Hematopoietic multipotent progenitor cell treated with erythropoietin and hydrocortisone succinate and interleukin-3 and kit ligand, for 4 days (in vitro differentiated cells): ENCODE results near the gene CDK11B.
"Not testable (repeated sequence)": the region's sequence is repeated elsewhere in the genome, so short reads cannot be mapped to it uniquely, and the experiment has no call there.

ENCODE experiments used
- DNase-seq: peaks from one replicate; pipeline ENCODE4 v3.0.0-alpha.2; 2015

CDK11B gene

DNA sequence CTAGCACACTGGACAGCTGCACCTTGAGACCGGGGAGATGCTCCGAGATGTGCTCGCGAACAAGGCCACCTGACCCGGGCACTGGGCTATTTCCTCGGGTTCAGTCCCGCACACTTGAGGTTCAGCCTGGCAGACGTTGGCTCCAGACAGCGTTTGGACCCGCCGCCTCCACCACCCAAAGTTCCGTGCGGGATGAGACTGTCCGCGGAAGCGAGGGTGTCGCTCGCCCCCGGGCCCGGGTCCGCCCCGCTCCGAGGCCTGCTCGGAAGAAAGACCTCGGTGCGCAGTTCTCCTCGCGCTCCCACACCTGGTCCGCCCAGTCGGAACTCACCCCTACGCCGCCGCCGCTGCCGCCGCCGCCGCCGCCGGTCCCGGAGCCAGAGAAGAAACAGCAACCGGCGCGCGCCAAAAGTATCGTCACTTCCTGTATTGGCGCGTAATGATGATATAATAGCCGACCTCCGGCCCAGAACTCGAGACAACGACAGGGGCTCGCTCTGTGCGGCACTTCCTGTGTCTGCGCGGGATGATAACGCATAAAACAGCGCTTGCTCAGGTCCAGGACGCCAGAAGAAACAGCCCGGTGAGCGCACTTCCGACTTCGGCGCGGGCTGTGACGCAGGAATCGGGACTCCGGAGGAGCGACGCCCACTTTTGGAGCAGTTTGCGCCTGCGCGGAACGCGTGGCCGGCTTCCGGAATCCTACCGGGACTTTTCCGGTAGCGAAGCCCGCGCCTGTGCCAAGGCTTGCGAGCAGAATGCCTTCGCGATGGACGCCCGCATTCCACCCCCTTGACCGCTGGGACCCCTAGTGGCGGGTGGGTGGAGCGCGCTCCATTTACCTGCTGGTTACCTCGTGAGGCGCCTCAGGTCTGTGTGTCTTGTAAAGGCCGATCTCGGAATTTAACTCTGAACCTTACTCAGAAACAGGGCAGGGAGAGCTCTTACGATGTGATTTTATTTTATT, at the start of gene CDK11B:
Gene CDK11B (minus strand): TSS at position 422 of the 967 bp plus-strand sequence. CDS start 1,519 bp downstream, outside the sequence.
- DNase-seq: peak; percentile 98

GRCh38 chr1:1707897-1708296, 49.1 kb upstream of the CDK11B start:
- DNase-seq: not testable (repeated sequence)

GRCh38 chr1:1707241-1707640, 48.4 kb upstream of the CDK11B start:
- DNase-seq: not testable (repeated sequence)

DNA sequence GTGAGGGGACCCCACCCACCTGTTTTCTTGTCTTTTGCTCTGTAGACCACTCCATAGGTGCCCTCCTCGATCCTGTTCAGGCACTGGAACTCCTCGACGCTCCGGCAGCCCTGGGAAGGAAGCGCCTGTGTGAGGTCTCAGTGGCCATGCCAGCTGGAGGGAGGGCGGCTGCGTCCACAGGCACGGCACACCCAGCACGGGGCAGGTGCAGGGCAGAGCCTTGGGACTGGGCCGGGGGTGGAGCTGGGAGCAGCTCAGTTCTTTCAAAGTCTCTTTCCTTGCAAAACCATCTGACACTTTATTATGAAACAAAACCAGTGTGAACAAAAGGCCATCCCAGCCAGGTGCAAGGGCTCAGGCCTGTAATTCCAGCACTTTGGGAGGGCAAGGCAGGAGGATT, 46.8 kb upstream of the CDK11B start:
- not testable (repeated sequence) for DNase-seq

GRCh38 chr1:1704284-1704957, 45.6 kb upstream of the CDK11B start:
- not testable (repeated sequence) for DNase-seq

DNA sequence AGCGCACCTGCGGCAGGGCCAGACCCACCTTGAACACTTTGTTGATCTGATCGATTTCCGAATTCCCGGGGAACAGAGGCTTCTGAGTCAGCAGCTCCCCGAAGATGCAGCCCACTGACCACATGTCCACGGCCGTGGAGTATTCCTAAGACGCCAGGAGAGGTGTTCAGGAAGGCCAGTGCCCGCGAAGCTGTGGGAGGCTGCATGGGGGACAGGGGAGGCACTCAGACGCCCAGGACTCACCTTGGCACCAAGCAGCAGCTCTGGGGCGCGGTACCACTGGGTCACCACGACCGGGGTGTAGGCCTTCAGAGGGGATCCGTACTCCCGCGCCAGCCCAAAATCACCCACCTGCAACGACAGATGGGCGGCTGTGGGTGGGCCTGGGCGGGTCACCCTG, 45.0 kb upstream of the CDK11B start:
- no peak for DNase-seq

GRCh38 chr1:1702506-1702905, 43.7 kb upstream of the CDK11B start:
- DNase-seq: not testable (repeated sequence)

DNA sequence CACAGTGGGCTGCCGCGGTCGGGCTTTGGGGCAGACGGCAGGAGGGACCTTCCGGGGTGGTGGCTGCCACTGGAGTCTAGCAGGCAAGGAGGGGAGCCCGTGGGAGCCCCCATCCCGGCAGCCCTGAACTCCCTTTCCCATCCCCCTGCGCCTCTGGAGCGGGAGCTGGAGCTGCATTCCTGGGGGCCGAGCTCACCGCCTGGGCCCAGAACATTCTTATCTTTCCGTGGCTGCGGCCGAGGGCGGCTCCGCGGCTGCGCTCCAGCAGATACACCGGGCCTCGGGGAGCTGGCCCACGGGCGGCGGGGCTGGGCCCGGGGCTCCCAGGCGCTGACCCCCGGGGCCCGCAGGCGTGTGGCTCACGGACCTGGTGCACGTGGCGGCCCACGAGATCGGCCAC, 41.8 kb upstream of the CDK11B start:
- not testable (repeated sequence) for DNase-seq

DNA sequence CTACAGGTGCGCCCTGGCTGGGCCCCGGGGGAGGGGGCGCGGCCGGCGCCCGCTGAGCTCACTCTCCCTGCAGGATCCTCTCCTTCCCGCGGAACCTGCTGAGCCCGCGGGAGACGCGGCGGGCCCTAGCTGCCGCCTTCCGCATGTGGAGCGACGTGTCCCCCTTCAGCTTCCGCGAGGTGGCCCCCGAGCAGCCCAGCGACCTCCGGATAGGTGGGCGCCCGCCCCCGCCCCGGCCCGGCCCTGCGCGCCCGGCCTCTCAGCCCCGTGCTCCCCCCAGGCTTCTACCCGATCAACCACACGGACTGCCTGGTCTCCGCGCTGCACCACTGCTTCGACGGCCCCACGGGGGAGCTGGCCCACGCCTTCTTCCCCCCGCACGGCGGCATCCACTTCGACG, 41.3 kb upstream of the CDK11B start:
- DNase-seq: not testable (repeated sequence)

DNA sequence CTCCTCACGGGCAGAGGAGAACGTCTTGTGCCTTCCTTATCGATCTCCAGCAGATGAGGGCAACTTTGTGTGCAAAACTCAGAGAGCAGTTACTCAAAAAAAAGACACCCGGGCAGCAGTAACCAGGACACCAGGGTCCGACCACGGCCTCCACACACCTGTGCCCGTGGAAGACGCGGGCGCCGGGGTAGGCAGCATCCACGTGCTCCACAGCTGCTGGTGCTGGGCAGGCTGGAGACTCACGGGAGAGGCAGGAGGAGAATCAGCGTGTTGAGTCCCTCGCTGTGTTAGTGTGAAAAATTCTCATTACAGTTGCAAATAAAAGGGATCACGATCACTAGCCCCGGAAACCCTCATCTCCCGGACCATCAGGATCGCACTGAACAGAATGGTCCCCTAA, 40.3 kb upstream of the CDK11B start:
- DNase-seq: not testable (repeated sequence)

DNA sequence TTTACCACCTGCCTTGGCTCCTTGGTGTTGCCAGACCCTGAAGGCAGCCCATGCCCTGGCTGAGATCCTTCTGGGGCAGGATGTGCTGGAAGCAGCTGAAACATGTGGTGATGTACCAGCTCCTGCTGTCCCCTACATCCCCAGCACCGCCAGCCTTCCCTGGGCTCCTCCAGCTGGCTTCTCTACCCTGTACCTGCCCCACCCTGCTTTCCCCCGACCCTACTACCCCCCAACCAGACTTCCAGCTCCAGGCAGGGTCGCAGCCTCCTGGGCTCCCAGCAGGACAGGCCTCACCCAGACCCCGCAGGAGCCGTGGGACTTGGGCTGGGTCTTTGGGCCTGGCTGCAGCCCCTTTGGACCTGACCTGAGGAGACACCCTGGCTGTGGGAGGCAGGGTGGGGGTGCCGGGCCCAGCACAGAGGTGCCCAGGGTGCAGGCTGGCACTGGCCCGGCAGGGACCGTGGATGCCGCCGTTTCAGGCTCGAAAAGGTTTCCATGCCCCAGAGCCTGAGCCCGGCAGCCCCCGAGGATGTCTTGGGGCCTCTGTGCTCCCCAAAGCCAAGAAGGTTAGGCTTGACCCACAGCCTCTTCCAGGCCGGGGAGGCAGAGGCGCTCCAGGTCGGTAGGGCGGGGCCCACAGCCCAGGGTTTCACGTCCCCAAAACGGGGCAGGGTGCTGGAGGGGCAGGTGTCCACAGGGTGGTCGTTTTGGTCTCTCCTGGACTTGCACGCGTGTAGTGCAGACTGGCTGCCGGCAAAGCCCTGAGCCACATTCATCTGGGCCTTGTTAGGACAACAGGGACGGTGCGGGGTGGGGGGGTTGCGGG, 38.8 kb upstream of the CDK11B start:
- not testable (repeated sequence) for DNase-seq

GRCh38 chr1:1696431-1697357, 37.9 kb upstream of the CDK11B start:
- not testable (repeated sequence) for DNase-seq

- DNase-seq: peak; percentile 96
Measured at GRCh38 chr1:1692714-1693647, 34.2 kb upstream of the CDK11B start, which contains the start of gene SLC35E2B. Gene SLC35E2B, minus strand, starts transcription at chr1:1692795. Its CDS starts 16,096 bp downstream, at chr1:1676699.

DNA sequence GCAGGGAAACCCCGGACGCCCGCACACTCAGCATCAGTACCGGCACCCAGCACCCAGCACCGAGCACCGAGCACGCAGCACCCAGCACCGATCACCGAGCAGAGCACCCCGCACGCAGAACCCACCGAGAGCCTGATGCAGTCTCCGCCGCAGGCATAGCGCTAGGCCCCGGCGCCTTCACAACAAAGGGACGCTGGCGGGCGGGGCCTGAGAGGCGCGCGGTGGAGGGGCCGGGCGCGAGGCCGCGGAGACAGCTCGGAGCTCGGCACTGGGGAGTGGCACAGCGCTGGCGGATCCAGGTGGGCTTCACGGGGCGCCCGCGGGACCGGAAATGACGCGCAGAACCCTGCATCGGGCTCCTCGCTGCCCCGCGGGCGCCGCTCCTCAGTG, 33.5 kb upstream of the CDK11B start:
- peak; percentile 89 for DNase-seq

DNA sequence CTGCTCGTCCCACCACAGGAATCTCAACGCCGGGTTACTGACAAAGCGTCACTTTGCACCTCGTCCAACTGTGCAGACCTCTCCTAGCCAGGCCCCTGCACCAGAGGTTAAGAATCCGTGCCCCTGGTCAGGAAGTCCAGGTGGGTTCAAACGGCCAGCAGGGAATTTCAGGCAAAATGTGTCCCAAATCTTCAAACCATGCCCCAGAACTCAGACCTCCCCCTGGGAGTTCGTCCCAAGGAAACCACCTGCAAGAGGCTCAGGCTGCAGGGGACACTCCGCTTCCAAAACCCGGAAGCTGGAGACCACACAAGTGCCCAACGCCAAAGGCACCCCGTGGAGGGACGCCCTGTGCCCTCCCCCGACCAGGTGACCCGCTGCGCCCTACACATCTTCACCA, 32.6 kb upstream of the CDK11B start:
- not testable (repeated sequence) for DNase-seq

- not testable (repeated sequence) for DNase-seq
Measured at GRCh38 chr1:1689526-1689925, 30.7 kb upstream of the CDK11B start.

- DNase-seq: no peak
Measured at GRCh38 chr1:1687846-1688245, 29.0 kb upstream of the CDK11B start.

DNA sequence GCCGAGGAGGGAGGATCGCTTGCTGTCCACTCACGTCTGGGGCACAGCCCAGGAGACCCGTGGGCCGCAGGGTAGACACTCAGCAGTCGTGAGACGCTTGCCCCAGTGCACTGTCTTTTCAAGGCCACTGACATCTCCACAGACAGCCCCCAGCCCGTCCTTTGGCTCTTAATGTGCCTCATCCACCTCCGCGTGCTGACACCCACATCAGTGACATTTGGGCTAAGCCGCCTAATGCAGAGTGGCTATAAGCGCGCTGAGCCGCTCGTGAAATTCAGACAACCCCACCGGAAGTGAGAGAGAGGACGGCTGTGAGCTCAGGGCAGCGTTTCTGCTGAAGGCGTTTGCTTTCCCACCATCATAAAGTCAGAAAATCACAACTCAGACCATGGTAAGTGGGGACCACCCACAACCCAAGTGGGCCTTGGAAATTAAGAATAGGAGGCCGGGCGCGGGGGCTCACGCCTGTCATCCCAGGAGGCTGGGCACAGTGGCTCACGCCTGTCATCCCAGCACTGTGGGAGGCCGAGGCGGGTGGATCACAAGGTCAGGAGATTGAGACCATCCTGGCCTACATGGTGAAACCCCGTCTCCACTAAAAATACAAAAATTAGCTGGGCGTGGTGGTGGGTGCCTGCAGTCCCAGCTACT, 25.4 kb upstream of the CDK11B start:
- DNase-seq: no peak

DNA sequence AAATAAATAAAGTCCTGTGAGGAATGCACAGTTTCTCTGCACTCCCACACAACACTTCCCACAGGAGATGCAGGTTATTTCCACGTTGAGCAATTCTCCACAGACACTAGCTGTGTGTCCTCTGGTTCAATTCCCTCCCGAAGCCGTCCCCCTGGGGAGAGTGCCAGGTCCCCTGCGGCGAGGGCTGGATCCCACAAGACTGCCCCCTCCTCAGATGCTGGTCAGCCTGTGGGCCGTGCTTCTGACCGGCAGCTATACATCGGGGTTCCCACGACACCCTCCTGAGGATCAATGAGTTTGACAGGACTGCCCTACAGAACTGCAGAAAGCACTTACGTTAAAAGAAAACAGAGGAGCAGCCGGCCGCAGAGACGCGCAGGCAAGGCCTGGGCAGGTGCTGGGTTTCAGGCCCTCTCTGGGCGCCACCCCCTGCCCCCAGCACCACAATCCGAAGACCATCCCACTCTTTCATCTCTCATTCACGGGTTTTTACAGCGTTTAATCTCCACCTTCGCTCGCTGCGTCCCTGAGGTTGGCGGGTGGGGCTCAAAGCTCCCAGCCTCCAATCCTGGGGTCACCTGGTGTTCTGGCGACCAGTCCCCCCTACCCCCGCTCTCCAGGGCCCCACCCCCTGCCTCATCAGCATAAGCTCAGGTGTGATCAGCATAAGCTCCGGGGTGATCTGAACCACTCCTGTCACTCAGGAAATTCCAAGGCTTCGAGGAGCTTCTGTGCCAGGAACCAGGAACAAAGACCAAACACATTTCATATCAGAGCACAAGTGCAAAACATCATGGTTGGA, 24.5 kb upstream of the CDK11B start:
- no peak for DNase-seq
